Stromal cell of bone marrow (primary cell): ENCODE results near the gene GLIPR2.
"Not testable (repeated sequence)": the region's sequence is repeated elsewhere in the genome, so short reads cannot be mapped to it uniquely, and the experiment has no call there.

ENCODE experiments used
- DNase-seq: peaks from one replicate; pipeline ENCODE4 v3.0.0-alpha.2; 2012; ENCODE audit warnings: low read depth

Gene GLIPR2

GRCh38 chr9:36123515-36123914 lies 13.0 kb upstream of the GLIPR2 start:
- no peak for DNase-seq

DNA sequence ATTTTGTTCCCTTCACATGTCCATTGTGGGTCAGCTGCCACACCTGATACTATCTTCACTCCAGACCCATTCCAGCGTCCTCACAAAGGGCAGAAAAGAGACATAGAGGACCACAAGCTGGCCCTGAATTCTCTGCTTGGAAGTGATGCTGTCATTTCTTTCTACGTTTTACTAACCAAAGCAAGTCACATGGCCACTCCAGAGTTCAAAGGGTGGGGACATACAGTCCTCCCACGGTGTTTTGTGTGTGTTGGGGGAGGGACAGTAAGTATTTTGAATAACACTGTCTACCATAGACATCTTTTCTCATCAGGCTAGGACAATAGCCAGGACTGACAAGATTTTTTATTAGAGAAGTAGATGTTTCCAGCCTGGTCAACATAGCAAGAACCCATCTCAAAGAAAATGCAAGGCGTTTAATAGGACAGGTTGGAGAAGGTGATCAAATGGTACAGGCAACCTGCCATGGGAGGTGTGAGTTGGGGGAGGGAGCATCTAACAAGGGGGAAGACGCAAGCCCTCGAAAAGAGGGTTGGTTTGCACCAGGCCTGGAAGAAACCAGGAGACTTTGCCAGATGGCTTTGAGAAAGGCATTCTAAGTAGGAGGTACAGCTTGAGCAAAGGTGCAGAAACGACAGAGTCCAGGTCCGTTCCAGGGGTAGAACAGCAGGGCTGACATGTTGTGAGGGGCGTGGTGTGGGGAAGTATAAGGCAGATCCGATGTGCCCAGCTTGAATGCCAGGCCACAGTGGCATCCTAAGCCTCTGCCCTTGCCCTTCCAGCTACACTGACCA lies 11.3 kb upstream of the GLIPR2 start:
- DNase-seq, result no peak

- no peak for DNase-seq
Observed at GRCh38 chr9:36126016-36126730, 10.4 kb upstream of the GLIPR2 start.

DNA sequence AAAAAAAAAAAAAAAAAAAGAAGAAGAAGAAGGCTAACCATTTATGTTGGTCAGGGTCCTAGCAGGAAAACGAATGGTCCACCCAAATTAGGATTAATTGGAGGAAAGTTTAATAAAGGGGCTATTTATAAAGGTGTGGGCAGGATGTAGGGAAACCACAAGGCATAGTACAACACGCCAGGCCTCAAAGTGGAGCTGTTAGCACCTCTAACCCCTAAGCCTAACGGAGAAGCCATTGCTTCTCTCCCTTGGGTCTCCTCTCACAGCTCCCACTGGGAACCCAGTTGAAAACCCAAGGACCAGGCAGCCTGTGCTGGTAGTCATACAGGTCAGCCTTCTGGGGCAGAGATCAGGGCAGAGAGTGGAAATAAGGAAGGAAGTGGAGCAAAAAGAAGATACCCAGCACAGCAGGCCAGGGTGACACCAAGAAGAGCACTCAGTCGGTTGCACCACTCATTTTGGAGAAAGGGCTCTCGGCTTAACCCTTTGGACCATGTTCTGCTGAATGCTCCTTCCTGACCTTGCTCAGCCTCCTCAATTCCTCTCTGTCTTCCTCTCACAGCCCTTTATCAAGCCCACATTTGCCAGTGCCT lies 8.8 kb upstream of the GLIPR2 start:
- no peak for DNase-seq

DNA sequence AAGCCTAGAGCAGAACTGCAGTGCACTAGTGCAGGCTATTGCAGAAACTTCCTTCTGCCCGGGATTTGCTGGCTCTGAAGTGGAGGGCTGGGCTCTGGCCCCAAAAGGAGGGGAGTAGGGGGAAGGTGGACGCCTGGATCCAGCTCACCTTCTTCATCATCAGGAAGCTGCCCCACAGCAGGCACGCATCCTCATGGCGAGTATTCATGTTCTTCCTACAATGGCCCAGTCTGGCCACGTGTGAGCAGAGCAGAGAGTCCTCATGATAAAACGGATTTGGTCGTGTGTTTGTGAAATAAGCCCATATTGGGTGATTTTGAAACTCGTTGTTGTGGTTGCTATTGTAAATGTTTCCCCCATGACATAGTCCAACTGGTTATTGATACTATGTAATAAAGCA lies 8.2 kb upstream of the GLIPR2 start:
- no peak for DNase-seq

GRCh38 chr9:36129139-36129538 lies 7.4 kb upstream of the GLIPR2 start:
- DNase-seq, result no peak

DNA sequence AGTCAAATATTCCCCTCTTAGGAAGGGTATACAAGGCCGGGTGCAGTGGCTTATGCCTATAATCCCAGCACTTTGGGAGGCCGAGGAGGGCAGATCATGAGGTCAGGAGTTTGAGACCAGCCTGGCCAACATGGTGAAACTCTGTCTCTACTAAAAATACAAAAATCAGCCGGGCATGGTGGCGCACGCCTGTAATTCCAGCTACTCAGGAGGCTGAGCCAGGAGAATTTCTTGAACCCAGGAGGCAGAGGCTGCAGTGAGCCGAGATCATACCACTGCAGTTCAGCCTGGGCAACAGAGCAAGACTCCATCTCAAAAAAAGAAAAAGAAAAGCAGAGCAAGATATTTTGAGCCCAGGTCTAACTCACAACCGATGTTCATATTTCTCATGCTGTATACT lies 4.9 kb upstream of the GLIPR2 start:
- not testable (repeated sequence) for DNase-seq

- DNase-seq, result peak; percentile 47
Observed at GRCh38 chr9:36132086-36132485, 4.4 kb upstream of the GLIPR2 start.

DNA sequence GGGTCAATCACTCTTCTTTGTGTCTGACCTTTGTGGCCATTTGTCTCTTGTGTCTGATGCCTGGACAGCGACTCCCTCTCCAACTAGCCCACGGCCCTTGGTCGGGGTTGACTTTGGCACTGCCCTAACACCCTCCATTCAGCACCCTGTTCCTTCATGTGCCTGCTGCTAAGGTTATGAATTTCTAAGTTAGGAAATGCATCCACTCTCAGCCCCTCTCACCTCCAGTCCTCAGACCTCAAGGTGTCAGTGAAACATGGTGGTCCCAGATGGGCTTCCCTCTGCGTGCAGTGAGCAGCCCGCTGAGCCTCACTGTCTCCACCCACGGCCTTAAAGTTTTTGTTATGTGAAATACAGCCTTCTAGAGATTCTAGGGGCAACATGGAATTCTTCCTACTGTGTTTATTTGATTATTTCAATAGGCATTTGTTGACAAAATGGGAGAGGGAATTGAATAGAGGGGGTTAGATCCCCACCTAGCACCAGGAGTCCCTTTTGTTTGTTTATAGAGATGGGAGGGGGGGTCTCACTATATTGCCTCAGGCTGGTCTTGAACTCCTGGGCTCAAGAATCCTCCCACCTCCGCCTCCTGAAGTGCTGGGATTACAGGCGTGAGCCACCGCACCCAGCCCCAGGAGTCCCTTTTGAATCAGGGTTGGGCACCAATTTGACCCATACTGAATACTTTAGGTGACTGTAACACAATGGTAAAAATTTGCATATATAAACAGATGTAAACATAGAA lies 1.6 kb upstream of the GLIPR2 start:
- no peak for DNase-seq

DNA sequence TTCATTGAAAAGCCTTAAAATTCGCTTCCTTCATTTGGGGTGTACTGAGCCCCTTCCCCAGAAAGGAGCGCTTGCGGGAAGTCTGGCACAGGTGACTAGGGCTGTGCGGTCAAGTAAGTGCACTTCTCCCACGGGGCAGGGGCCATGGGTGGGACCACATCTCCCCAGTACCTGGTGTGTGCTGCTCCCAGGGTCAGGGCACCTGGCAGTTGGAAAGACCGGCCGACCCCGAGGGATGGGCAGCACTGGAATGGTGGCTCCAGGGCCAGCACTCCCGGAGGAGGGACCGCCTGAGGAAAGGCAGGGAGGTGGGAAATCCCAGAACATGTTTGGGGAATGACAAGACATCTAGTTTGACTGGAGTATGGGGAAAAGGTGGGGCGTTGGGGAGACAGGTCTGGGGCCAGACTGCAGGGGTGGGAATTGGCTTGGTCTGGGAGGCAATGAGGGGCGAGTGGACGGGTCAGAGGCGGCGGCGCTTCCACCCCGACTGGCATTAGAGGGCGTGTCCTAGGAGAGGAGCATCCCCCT lies 727 bp upstream of the GLIPR2 start:
- no peak for DNase-seq

DNA sequence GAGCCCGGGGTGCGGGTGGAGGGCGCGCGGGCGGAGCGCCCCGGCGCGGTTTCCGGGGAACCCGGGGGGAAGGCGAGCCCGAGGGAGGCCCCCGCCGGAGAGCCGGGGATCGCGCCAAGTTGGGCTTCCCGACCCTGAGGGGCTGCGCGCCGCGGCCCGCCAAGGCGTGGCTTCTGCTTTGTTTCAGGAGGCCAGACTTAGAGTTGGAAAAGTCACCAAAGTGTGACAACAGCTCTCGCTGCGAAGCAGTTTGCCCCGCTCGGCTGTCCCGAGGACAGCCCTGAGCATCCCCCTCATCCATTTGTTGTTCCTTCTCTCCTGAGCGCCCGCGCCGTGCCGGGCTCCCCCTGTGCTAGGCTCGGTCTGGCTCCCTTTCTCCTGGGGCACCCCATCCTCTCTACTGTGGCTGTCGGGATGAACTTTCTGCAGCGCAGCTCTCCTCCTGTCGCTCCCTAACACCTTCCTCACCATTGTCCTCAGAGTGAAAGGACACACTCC lies 410 bp downstream of the GLIPR2 start:
- no peak for DNase-seq

- no peak for DNase-seq
Observed at GRCh38 chr9:36137392-36138004, 965 bp downstream of the GLIPR2 start.

- no peak for DNase-seq
Observed at GRCh38 chr9:36138496-36138895, 2.0 kb downstream of the GLIPR2 start.

GRCh38 chr9:36138901-36139300 lies 2.4 kb downstream of the GLIPR2 start:
- DNase-seq, result no peak

GRCh38 chr9:36140086-36141084 lies 3.9 kb downstream of the GLIPR2 start:
- no peak for DNase-seq

GRCh38 chr9:36141288-36141687 lies 4.8 kb downstream of the GLIPR2 start:
- DNase-seq, result no peak

- DNase-seq, result no peak
Observed at GRCh38 chr9:36141761-36142160, 5.2 kb downstream of the GLIPR2 start.

DNA sequence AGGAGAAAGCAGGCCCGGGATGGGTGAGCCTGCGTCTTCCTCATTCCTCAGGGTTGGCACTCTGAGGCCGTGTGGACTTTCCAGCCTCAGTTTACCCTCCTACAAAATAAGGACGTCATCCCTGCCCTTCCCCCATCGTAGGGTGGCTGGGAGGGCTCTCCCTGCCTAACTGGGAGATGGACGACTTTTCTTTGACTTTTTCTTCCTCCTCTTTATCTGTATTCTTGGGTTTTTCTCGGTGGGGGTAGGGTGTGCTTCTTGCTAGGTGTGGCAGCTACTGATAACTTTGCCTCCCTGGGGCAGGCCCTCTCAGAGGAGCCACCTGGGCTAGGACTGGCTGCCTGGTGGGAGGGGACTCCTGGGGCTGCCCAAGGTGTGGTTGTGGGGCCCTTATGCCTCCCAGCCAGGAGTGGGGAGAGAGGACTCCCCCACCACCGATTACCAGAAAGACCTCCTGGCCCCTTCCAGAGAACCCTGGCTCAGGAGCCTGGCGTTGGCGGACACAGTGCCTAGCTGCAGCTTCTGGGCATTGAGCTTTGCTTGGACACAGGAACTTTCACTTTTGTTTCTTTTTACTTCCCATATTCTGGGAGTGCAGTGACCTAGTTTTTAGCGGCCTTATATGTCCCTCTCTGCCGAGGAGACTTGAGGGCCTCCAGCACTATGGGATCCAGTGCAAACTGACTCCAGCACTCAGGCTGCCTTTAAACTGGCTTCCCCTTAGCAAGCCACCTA lies 6.1 kb downstream of the GLIPR2 start:
- no peak for DNase-seq

DNA sequence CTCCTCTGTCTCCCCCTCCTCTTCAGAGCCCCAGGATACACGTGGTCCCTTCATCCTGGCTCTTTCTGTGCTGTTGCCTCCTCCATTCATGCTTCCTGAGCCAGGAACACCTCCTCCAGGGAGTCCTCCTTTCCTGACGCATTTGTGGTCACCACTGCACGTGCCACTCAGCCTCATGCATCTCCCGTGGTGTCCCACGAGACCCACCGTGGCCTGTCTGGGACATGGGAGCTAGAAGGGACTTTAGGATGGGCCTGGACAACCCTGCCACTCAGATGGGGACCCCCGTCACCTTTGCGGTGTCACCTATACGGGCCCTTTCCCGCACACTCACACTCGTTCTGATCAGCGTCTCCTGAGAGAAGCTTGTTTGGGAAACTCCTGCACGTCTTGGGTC lies 6.7 kb downstream of the GLIPR2 start:
- no peak for DNase-seq
